H9 (cell line): ENCODE data around the gene PSMB8. TPM values are rescaled to one million over a fixed set of nuclear protein-coding genes. Genes with fewer than 3 reads are reported as not detected.

Source experiments
- DNase-seq: peaks from one replicate; pipeline ENCODE4 v3.0.0-alpha.2; 2017
- H2AFZ ChIP-seq: one replicate; pipeline ENCODE4 v1.6.1; 2013; ENCODE audit warnings: mild to moderate bottlenecking, low read length, control low read depth, moderate library complexity
- H2AK5ac ChIP-seq: 2 replicates; pipeline ENCODE4 v1.6.1; 2013; ENCODE audit warnings: low read length, control low read depth, mixed read lengths; ENCODE audit not compliant: insufficient read length
- H2BK120ac ChIP-seq: one replicate; pipeline ENCODE4 v1.6.1; 2013; ENCODE audit warnings: low read depth, mild to moderate bottlenecking, low read length, control low read depth, inconsistent platforms; ENCODE audit not compliant: poor library complexity, severe bottlenecking
- H2BK12ac ChIP-seq: 2 replicates; pipeline ENCODE4 v1.6.1; 2013; ENCODE audit warnings: low read length, control low read depth, mixed read lengths, low read depth; ENCODE audit not compliant: insufficient read length
- H2BK15ac ChIP-seq: 2 replicates; pipeline ENCODE4 v1.6.1; 2013; ENCODE audit warnings: low read depth, low read length, control low read depth
- H2BK20ac ChIP-seq: one replicate; pipeline ENCODE4 v1.6.1; 2013; ENCODE audit warnings: low read depth, mild to moderate bottlenecking, low read length, control low read depth, inconsistent platforms; ENCODE audit not compliant: poor library complexity, severe bottlenecking
- H2BK5ac ChIP-seq: 2 replicates; pipeline ENCODE4 v1.6.1; 2013; ENCODE audit warnings: low read length, control low read depth, mixed read lengths; ENCODE audit not compliant: insufficient read length
- H3K14ac ChIP-seq: 2 replicates; pipeline ENCODE4 v1.6.1; 2013; ENCODE audit warnings: low read length, control low read depth; ENCODE audit not compliant: insufficient read depth
- H3K18ac ChIP-seq: 2 replicates; pipeline ENCODE4 v1.6.1; 2013; ENCODE audit warnings: low read depth, mild to moderate bottlenecking, mixed read lengths, low read length, control low read depth; ENCODE audit not compliant: insufficient read length
- H3K23ac ChIP-seq: 2 replicates; pipeline ENCODE4 v1.6.1; 2013; ENCODE audit warnings: low read length, control low read depth, mixed read lengths, low read depth; ENCODE audit not compliant: insufficient read length
- H3K23me2 ChIP-seq: 2 replicates; pipeline ENCODE4 v1.6.1; 2013; ENCODE audit warnings: low read depth, mild to moderate bottlenecking, mixed read lengths, low read length, control low read depth; ENCODE audit not compliant: insufficient read length, poor library complexity, severe bottlenecking
- H3K27ac ChIP-seq: 2 replicates; pipeline ENCODE4 v1.5.1; 2013; ENCODE audit warnings: low read length, control low read depth, mixed read lengths, low read depth; ENCODE audit not compliant: insufficient read length
- H3K27me3 ChIP-seq: 2 replicates; pipeline ENCODE4 v1.6.1; 2013; ENCODE audit warnings: low read length, control low read depth, inconsistent platforms; ENCODE audit not compliant: insufficient read depth
- H3K4ac ChIP-seq: 2 replicates; pipeline ENCODE4 v1.6.1; 2013; ENCODE audit warnings: low read depth, mild to moderate bottlenecking, control low read depth, inconsistent platforms, low read length, moderate library complexity
- H3K4me1 ChIP-seq: 2 replicates; pipeline ENCODE4 v1.6.1; 2013; ENCODE audit warnings: low read length, control low read depth, inconsistent platforms; ENCODE audit not compliant: insufficient read depth
- H3K4me2 ChIP-seq: 2 replicates; pipeline ENCODE4 v1.6.1; 2013; ENCODE audit warnings: low read length, control low read depth, mixed read lengths; ENCODE audit not compliant: insufficient read length, insufficient read depth
- H3K56ac ChIP-seq: 2 replicates; pipeline ENCODE4 v1.6.1; 2013; ENCODE audit warnings: low read depth, mild to moderate bottlenecking, mixed read lengths, low read length, control low read depth; ENCODE audit not compliant: insufficient read length
- H3K79me1 ChIP-seq: 2 replicates; pipeline ENCODE4 v1.6.1; 2013; ENCODE audit warnings: low read depth, mild to moderate bottlenecking, moderate library complexity, low read length, control low read depth, inconsistent platforms; ENCODE audit not compliant: insufficient read depth, poor library complexity, severe bottlenecking
- H3K79me2 ChIP-seq: 2 replicates; pipeline ENCODE4 v1.6.1; 2013; ENCODE audit warnings: low read length, control low read depth, inconsistent platforms; ENCODE audit not compliant: insufficient read depth
- H3K9ac ChIP-seq: 2 replicates; pipeline ENCODE4 v1.6.1; 2013; ENCODE audit warnings: low read length, control low read depth, mixed read lengths; ENCODE audit not compliant: insufficient read length; ENCODE audit errors: extremely low read depth
- H3K9me3 ChIP-seq: one replicate; pipeline ENCODE4 v1.6.1; 2013; ENCODE audit warnings: low read depth, low read length, inconsistent platforms; ENCODE audit not compliant: control insufficient read depth
- H3T11ph ChIP-seq: one replicate; pipeline ENCODE4 v1.6.1; 2013; ENCODE audit warnings: mild to moderate bottlenecking, low read length, control low read depth, inconsistent platforms
- H4K20me1 ChIP-seq: one replicate; pipeline ENCODE4 v1.6.1; 2013; ENCODE audit not compliant: control insufficient read depth, insufficient read length, insufficient read depth
- H4K5ac ChIP-seq: 2 replicates; pipeline ENCODE4 v1.6.1; 2013; ENCODE audit warnings: low read depth, mild to moderate bottlenecking, mixed read lengths, low read length, control low read depth; ENCODE audit not compliant: insufficient read length
- H4K8ac ChIP-seq: replicated peaks from 2 replicates; pipeline ENCODE4 v1.6.1; 2013; ENCODE audit warnings: low read length, control low read depth, mixed read lengths, low read depth; ENCODE audit not compliant: insufficient read length
- H4K91ac ChIP-seq: 2 replicates; pipeline ENCODE4 v1.6.1; 2013; ENCODE audit warnings: low read depth, mild to moderate bottlenecking, moderate library complexity, mixed read lengths, low read length, control low read depth; ENCODE audit not compliant: insufficient read length
- H3K27ac Mint-ChIP-seq, 3 experiments: 2 replicates in 2 of 3; 3 replicates in 1 of 3; pipeline ENCODE4 v1.8.0; 2020 to 2021; ENCODE audit warnings: mixed read lengths in 3 of 3, mild to moderate bottlenecking in 1 of 3, moderate library complexity in 1 of 3
- H3K27me3 Mint-ChIP-seq: 2 replicates; pipeline ENCODE4 v1.8.0; 2021; ENCODE audit warnings: low read depth, mild to moderate bottlenecking, moderate library complexity, mixed read lengths
- H3K36me3 Mint-ChIP-seq, 3 experiments: 2 replicates in 2 of 3; 3 replicates in 1 of 3; pipeline ENCODE4 v1.8.0; 2020 to 2021; ENCODE audit warnings: low read depth in 3 of 3, mixed read lengths in 3 of 3; ENCODE audit not compliant: insufficient read depth in 1 of 3
- H3K4me1 Mint-ChIP-seq, 2 experiments: 2 replicates each; pipeline ENCODE4 v1.8.0; 2020; ENCODE audit warnings: mixed read lengths in 2 of 2
- H3K4me3 Mint-ChIP-seq, 2 experiments: 2 replicates in 1 of 2; 3 replicates in 1 of 2; pipeline ENCODE4 v1.8.0; 2020 to 2021; ENCODE audit warnings: mild to moderate bottlenecking in 2 of 2, mixed read lengths in 2 of 2, moderate library complexity in 1 of 2
- H3K9me3 Mint-ChIP-seq, 2 experiments: 2 replicates in 1 of 2; 3 replicates in 1 of 2; pipeline ENCODE4 v1.8.0; 2020; ENCODE audit warnings: mild to moderate bottlenecking in 2 of 2, mixed read lengths in 2 of 2, moderate library complexity in 1 of 2
- CTCF ChIP-seq: fragments of 200-600 bp; sonication (generic); conservative IDR thresholded peaks from 3 replicates; pipeline ENCODE4 v1.8.0; 2021; ENCODE audit warnings: antibody characterized with exemption, mild to moderate bottlenecking
- WGBS: extraction: QIAGEN DNeasy Blood & Tissue Kit; methylation state at CpG from one replicate; pipeline ENCODE4 v1.1.7; 2013; ENCODE audit warnings: missing lambda C conversion rate, low lambda C conversion rate, mixed read lengths; ENCODE audit not compliant: insufficient read length; ENCODE audit errors: extremely low coverage; 5-methylcytosine and 5-hydroxymethylcytosine counted together
- total RNA-seq: library from RNA; stranded (reverse); gene quantifications from 2 replicates; pipeline ENCODE4 v1.2.1, GENCODE V29; 2021

Gene PSMB8
- total RNA-seq, 1 experiment from 2014 or later: 19.1 TPM

- Histone ChIP-seq H2BK5ac (no peak overlapping the region), H4K8ac (no peak overlapping the region), H3K14ac (no peak overlapping the region), H3K79me2 (no peaks in the 10 kb centered on the region), H2BK120ac (no peak overlapping the region), H3K23ac (no peak overlapping the region), H3K27ac (no peak overlapping the region), H2BK20ac (no peak overlapping the region), H3K9ac (no peak overlapping the region), H3K4me2 (no peak overlapping the region), H3K79me1 (no peaks in the 10 kb centered on the region), H4K20me1 (no peaks in the 10 kb centered on the region), H3T11ph (no peak overlapping the region), H2BK12ac (no peak overlapping the region), H3K9me3 (no peaks in the 10 kb centered on the region), H3K23me2 (no peaks in the 10 kb centered on the region), H3K27me3 (no peaks in the 10 kb centered on the region), H2AFZ (no peak overlapping the region), H3K4me1 (no peaks in the 10 kb centered on the region), H4K5ac (no peak overlapping the region), H3K4ac (no peak overlapping the region), H4K91ac (no peak overlapping the region), H3K18ac (no peak overlapping the region), H2AK5ac (no peak overlapping the region), H3K56ac (no peak overlapping the region), H2BK15ac (no peak overlapping the region)
- Mint-ChIP-seq H3K4me3 (no peak overlapping the region), H3K27ac (no peak overlapping the region), H3K27me3 (peaks cover 7% of the 10 kb centered on the region; the same call in 1 of the 2 replicates), H3K9me3 (no peaks in the 10 kb centered on the region), H3K36me3 (no peaks in the 10 kb centered on the region), H3K4me1 (peaks cover 0 to 2% of the 10 kb centered on the region in 2 experiments; a peak in 1 of 4 replicates)
- TF ChIP-seq CTCF: no peak
- DNase-seq: no peak
- WGBS: no CpG with 5 or more reads among the region's 5 CpGs
Measured at GRCh38 chr6:32887616-32888015, 43.8 kb upstream of the PSMB8 start.
